Trophoblast cell (in vitro differentiated cells and primary cell): ENCODE measurements around the gene EXTL1.

Source experiments
- DNase-seq, 2 donors: peaks; one replicate each; pipeline ENCODE4 v3.0.0-alpha.2; 2016
- H2AFZ ChIP-seq: 2 replicates; pipeline ENCODE4 v1.6.1; 2013; ENCODE audit warnings: low read length, moderate library complexity, mild to moderate bottlenecking; ENCODE audit not compliant: insufficient read depth, poor library complexity
- H2AK5ac ChIP-seq: 2 replicates; pipeline ENCODE4 v1.6.1; 2013; ENCODE audit warnings: mild to moderate bottlenecking, low read length
- H2BK120ac ChIP-seq: 2 replicates; pipeline ENCODE4 v1.6.1; 2013; ENCODE audit warnings: low read length, mild to moderate bottlenecking, moderate library complexity; ENCODE audit not compliant: insufficient read depth, poor library complexity
- H2BK12ac ChIP-seq: 2 replicates; pipeline ENCODE4 v1.6.1; 2013; ENCODE audit warnings: mild to moderate bottlenecking, low read length, moderate library complexity
- H2BK5ac ChIP-seq: 2 replicates; pipeline ENCODE4 v1.6.1; 2013; ENCODE audit warnings: low read length, low read depth, moderate library complexity, mild to moderate bottlenecking; ENCODE audit not compliant: poor library complexity
- H3K14ac ChIP-seq: 2 replicates; pipeline ENCODE4 v1.6.1; 2013; ENCODE audit warnings: mild to moderate bottlenecking, low read length
- H3K18ac ChIP-seq: 2 replicates; pipeline ENCODE4 v1.6.1; 2013; ENCODE audit warnings: mild to moderate bottlenecking, low read length
- H3K23ac ChIP-seq: 2 replicates; pipeline ENCODE4 v1.6.1; 2013; ENCODE audit warnings: low read length
- H3K27ac ChIP-seq: 2 replicates; pipeline ENCODE4 v1.5.1; 2013; ENCODE audit warnings: low read depth, mild to moderate bottlenecking, inconsistent platforms, low read length, moderate library complexity
- H3K27me3 ChIP-seq: 2 replicates; pipeline ENCODE4 v1.6.1; 2013; ENCODE audit warnings: inconsistent platforms, mild to moderate bottlenecking, low read length, moderate library complexity; ENCODE audit not compliant: insufficient read depth
- H3K36me3 ChIP-seq, 2 experiments: 1 replicate in 1 of 2; 2 replicates in 1 of 2; pipeline ENCODE4 v1.6.1; 2013; ENCODE audit warnings: low read length in 2 of 2, mild to moderate bottlenecking in 2 of 2, moderate library complexity in 1 of 2; ENCODE audit not compliant: insufficient read depth in 2 of 2, control insufficient read depth in 1 of 2
- H3K4ac ChIP-seq: 2 replicates; pipeline ENCODE4 v1.6.1; 2013; ENCODE audit warnings: low read depth, mild to moderate bottlenecking, low read length, moderate library complexity
- H3K4me1 ChIP-seq, 2 experiments: 1 replicate in 1 of 2; 2 replicates in 1 of 2; pipeline ENCODE4 v1.6.1; 2013; ENCODE audit warnings: low read length in 2 of 2, mild to moderate bottlenecking in 2 of 2, moderate library complexity in 1 of 2; ENCODE audit not compliant: insufficient read depth in 2 of 2, control insufficient read depth in 1 of 2
- H3K4me2 ChIP-seq: 2 replicates; pipeline ENCODE4 v1.6.1; 2013; ENCODE audit warnings: inconsistent platforms, mild to moderate bottlenecking, low read length, moderate library complexity
- H3K4me3 ChIP-seq: 2 replicates; pipeline ENCODE4 v1.5.1; 2013; ENCODE audit warnings: mild to moderate bottlenecking, low read depth, low read length, inconsistent platforms
- H3K79me1 ChIP-seq: one replicate; pipeline ENCODE4 v1.6.1; 2013; ENCODE audit warnings: low read length
- H3K79me2 ChIP-seq: 2 replicates; pipeline ENCODE4 v1.6.1; 2013; ENCODE audit warnings: low read length, mild to moderate bottlenecking; ENCODE audit not compliant: control insufficient read depth, insufficient read depth, poor library complexity
- H3K9ac ChIP-seq: 2 replicates; pipeline ENCODE4 v1.6.1; 2013; ENCODE audit warnings: mild to moderate bottlenecking, low read length
- H3K9me3 ChIP-seq: 2 replicates; pipeline ENCODE4 v1.6.1; 2013; ENCODE audit warnings: low read depth, mild to moderate bottlenecking, control low read depth, inconsistent platforms, low read length; ENCODE audit not compliant: insufficient read depth
- H4K12ac ChIP-seq: 2 replicates; pipeline ENCODE4 v1.6.1; 2013; ENCODE audit warnings: low read depth, mild to moderate bottlenecking, low read length, moderate library complexity
- H4K8ac ChIP-seq: 2 replicates; pipeline ENCODE4 v1.6.1; 2013; ENCODE audit warnings: low read depth, mild to moderate bottlenecking, low read length, moderate library complexity
- H4K91ac ChIP-seq: one replicate; pipeline ENCODE4 v1.6.1; 2013; ENCODE audit warnings: low read depth, mild to moderate bottlenecking, low read length, moderate library complexity
- WGBS: extraction: QIAGEN DNeasy Blood & Tissue Kit; methylation state at CpG from one replicate; pipeline ENCODE4 v1.1.7; 2013; ENCODE audit warnings: missing lambda C conversion rate; ENCODE audit not compliant: insufficient read length, insufficient coverage; ENCODE audit errors: extremely low coverage; 5-methylcytosine and 5-hydroxymethylcytosine counted together

The EXTL1 gene

GRCh38 chr1:26041978-26042377 lies 20.4 kb downstream of the EXTL1 start:
- Histone ChIP-seq H3K18ac (no peak overlapping the region), H2BK12ac (no peak overlapping the region)

GRCh38 chr1:26043765-26044164 lies 22.2 kb downstream of the EXTL1 start:
- no peak overlapping the region for H2BK12ac ChIP-seq
- no peak overlapping the region for H4K12ac ChIP-seq
- H2BK5ac ChIP-seq = no peak overlapping the region
- H2AFZ ChIP-seq = no peak overlapping the region
- no peaks in the 10 kb centered on the region for H3K36me3 ChIP-seq
- no peaks in the 10 kb centered on the region for H3K9me3 ChIP-seq
- no peak overlapping the region for H3K4ac ChIP-seq
- no peak overlapping the region for H2AK5ac ChIP-seq
- WGBS = no CpG with 5 or more reads among the region's 2 CpGs
- peaks cover 17% of the 10 kb centered on the region for H3K27me3 ChIP-seq
- H3K14ac ChIP-seq = no peak overlapping the region
- no peak overlapping the region for H4K8ac ChIP-seq
- H3K79me1 ChIP-seq = peaks cover 12% of the 10 kb centered on the region
- no peak overlapping the region for H3K4me3 ChIP-seq
- no peak overlapping the region for H3K27ac ChIP-seq
- H3K4me2 ChIP-seq = no peak overlapping the region
- no peaks in the 10 kb centered on the region for H3K79me2 ChIP-seq
- no peak overlapping the region for H3K9ac ChIP-seq
- H4K91ac ChIP-seq = no peak overlapping the region
- H3K18ac ChIP-seq = no peak overlapping the region
- no peak overlapping the region for H3K23ac ChIP-seq
- DNase-seq = no peak
- H3K4me1 ChIP-seq = peaks cover 17 to 20% of the 10 kb centered on the region in 2 experiments
- H2BK120ac ChIP-seq = no peak overlapping the region

More at GRCh38 chr1:26041978-26042377, 20.4 kb downstream of the EXTL1 start:
- Histone ChIP-seq H3K27me3 (peaks cover 15% of the 10 kb centered on the region), H3K4me1 (peaks cover 18 to 23% of the 10 kb centered on the region in 2 experiments), H3K9ac (no peak overlapping the region), H3K36me3 (no peaks in the 10 kb centered on the region), H3K23ac (no peak overlapping the region), H2BK5ac (no peak overlapping the region), H4K91ac (no peak overlapping the region), H3K4ac (no peak overlapping the region), H2BK120ac (no peak overlapping the region), H2AK5ac (no peak overlapping the region), H2AFZ (no peak overlapping the region), H3K14ac (no peak overlapping the region), H3K27ac (no peak overlapping the region), H4K8ac (no peak overlapping the region), H3K9me3 (no peaks in the 10 kb centered on the region), H3K4me3 (no peak overlapping the region), H3K4me2 (no peak overlapping the region), H3K79me1 (peaks cover 10% of the 10 kb centered on the region), H3K79me2 (no peaks in the 10 kb centered on the region), H4K12ac (no peak overlapping the region)
- no CpG with 5 or more reads among the region's 4 CpGs for WGBS
- no peak for DNase-seq

DNA sequence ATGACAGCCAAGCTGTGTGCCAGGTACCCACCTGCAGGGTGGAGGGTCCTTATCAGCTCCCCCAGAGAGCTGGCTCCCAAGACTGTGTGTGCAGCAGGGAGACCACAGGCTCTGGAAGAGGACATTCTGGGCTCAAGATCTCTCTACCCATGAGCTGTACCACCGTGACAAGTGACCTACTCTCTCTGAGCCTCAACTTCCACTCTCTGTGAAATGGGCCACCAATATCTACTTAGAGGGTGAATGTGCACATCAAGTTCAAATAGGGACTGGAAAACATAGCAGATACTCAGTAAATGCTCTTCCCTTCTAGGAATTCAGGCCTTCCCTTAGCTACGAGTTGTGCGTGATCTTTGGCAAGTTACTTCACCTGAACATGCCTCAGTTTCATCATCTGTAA lies 22.8 kb downstream of the EXTL1 start:
- Histone ChIP-seq H2AFZ (no peak overlapping the region), H2BK12ac (no peak overlapping the region), H3K4me1 (peaks cover 17 to 19% of the 10 kb centered on the region in 2 experiments), H2BK5ac (no peak overlapping the region), H4K8ac (no peak overlapping the region), H2BK120ac (no peak overlapping the region), H3K36me3 (no peaks in the 10 kb centered on the region), H3K9me3 (no peaks in the 10 kb centered on the region), H3K4me3 (no peak overlapping the region), H3K4me2 (no peak overlapping the region), H3K27ac (no peak overlapping the region), H3K14ac (no peak overlapping the region), H3K27me3 (peaks cover 17% of the 10 kb centered on the region), H3K23ac (no peak overlapping the region), H2AK5ac (no peak overlapping the region), H3K4ac (no peak overlapping the region), H4K12ac (no peak overlapping the region), H3K18ac (no peak overlapping the region), H4K91ac (no peak overlapping the region), H3K79me1 (peaks cover 12% of the 10 kb centered on the region), H3K9ac (no peak overlapping the region), H3K79me2 (no peaks in the 10 kb centered on the region)
- DNase-seq = no peak
- WGBS = no CpG with 5 or more reads among the region's 3 CpGs

- no peak overlapping the region for H3K23ac ChIP-seq
- no peak overlapping the region for H3K9ac ChIP-seq
- H3K27me3 ChIP-seq = peaks cover 17% of the 10 kb centered on the region
- H3K9me3 ChIP-seq = no peaks in the 10 kb centered on the region
- DNase-seq = peak in 1 of 2 donors; percentile 57
- peak overlapping the region; percentile 48 for H2AK5ac ChIP-seq
- no peak overlapping the region for H2BK12ac ChIP-seq
- H3K79me2 ChIP-seq = no peaks in the 10 kb centered on the region
- peaks cover 18% of the 10 kb centered on the region for H3K79me1 ChIP-seq
- peak overlapping the region; percentile 62 for H3K4me2 ChIP-seq
- no peak overlapping the region for H2AFZ ChIP-seq
- no peak overlapping the region for H4K91ac ChIP-seq
- H3K18ac ChIP-seq = peak overlapping the region; percentile 43
- no peak overlapping the region for H4K12ac ChIP-seq
- no peak overlapping the region for H3K14ac ChIP-seq
- H3K4ac ChIP-seq = no peak overlapping the region
- no peaks in the 10 kb centered on the region for H3K36me3 ChIP-seq
- H4K8ac ChIP-seq = no peak overlapping the region
- no peak overlapping the region for H2BK120ac ChIP-seq
- peaks cover 22 to 25% of the 10 kb centered on the region in 2 experiments for H3K4me1 ChIP-seq
- no CpG with 5 or more reads among the region's 29 CpGs for WGBS
- H2BK5ac ChIP-seq = no peak overlapping the region
- H3K4me3 ChIP-seq = no peak overlapping the region
- H3K27ac ChIP-seq = no peak overlapping the region
Measured at GRCh38 chr1:26044971-26045721, 23.6 kb downstream of the EXTL1 start.
